ENCODE measurements around the gene UBR3.

The UBR3 gene

DNA sequence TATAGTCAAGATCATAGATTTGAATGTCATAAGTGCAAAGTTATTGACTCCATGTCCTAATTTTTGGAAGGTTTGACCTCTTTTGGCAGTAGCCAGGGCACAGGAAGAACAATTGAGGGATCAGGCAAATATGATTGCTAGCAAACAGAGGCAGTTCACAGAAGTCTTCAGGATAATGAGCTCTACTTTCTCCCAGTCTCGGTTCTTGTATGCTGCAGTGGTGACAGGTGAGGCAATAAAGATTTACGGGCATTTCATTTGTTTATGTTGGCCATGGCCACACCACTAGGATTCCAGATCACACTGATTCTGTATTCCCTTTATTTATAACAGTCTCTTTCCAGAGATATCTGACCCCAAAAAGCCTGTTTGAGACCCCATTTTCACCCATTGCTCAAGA lies 137.5 kb downstream of the UBR3 start:
- Histone ChIP-seq H3K27ac (replicated peaks) (no peak overlapping the region), H3K27me3 (ENCODE audit: insufficient read depth, poor library complexity, severe bottlenecking) (no peaks in the 10 kb centered on the region), H3K4me3 (replicated peaks; ENCODE audit: insufficient read depth, low read length) (no peak overlapping the region)
- no peak for DNase-seq (ENCODE audit: low read depth in 1 of 2, low spot score in 1 of 2)
- TF ChIP-seq, protein P1, sequence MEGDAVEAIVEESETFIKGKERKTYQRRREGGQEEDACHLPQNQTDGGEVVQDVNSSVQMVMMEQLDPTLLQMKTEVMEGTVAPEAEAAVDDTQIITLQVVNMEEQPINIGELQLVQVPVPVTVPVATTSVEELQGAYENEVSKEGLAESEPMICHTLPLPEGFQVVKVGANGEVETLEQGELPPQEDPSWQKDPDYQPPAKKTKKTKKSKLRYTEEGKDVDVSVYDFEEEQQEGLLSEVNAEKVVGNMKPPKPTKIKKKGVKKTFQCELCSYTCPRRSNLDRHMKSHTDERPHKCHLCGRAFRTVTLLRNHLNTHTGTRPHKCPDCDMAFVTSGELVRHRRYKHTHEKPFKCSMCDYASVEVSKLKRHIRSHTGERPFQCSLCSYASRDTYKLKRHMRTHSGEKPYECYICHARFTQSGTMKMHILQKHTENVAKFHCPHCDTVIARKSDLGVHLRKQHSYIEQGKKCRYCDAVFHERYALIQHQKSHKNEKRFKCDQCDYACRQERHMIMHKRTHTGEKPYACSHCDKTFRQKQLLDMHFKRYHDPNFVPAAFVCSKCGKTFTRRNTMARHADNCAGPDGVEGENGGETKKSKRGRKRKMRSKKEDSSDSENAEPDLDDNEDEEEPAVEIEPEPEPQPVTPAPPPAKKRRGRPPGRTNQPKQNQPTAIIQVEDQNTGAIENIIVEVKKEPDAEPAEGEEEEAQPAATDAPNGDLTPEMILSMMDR (IDR thresholded peaks at IDR 0.05; ENCODE audit: insufficient read depth, low read length): no peak
- TF ChIP-seq, protein P2, sequence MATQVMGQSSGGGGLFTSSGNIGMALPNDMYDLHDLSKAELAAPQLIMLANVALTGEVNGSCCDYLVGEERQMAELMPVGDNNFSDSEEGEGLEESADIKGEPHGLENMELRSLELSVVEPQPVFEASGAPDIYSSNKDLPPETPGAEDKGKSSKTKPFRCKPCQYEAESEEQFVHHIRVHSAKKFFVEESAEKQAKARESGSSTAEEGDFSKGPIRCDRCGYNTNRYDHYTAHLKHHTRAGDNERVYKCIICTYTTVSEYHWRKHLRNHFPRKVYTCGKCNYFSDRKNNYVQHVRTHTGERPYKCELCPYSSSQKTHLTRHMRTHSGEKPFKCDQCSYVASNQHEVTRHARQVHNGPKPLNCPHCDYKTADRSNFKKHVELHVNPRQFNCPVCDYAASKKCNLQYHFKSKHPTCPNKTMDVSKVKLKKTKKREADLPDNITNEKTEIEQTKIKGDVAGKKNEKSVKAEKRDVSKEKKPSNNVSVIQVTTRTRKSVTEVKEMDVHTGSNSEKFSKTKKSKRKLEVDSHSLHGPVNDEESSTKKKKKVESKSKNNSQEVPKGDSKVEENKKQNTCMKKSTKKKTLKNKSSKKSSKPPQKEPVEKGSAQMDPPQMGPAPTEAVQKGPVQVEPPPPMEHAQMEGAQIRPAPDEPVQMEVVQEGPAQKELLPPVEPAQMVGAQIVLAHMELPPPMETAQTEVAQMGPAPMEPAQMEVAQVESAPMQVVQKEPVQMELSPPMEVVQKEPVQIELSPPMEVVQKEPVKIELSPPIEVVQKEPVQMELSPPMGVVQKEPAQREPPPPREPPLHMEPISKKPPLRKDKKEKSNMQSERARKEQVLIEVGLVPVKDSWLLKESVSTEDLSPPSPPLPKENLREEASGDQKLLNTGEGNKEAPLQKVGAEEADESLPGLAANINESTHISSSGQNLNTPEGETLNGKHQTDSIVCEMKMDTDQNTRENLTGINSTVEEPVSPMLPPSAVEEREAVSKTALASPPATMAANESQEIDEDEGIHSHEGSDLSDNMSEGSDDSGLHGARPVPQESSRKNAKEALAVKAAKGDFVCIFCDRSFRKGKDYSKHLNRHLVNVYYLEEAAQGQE (IDR thresholded peaks at IDR 0.05; ENCODE audit: insufficient replicate concordance, low read depth): no peak
- TF ChIP-seq SPI1 (IDR thresholded peaks at IDR 0.05; ENCODE audit: borderline replicate concordance, low read depth) (no peak), POLR2AphosphoS5 (IDR thresholded peaks at IDR 0.05; ENCODE audit: low read depth) (no peak), GABPA (IDR thresholded peaks at IDR 0.05; ENCODE audit: low read depth) (no peak)

DNA sequence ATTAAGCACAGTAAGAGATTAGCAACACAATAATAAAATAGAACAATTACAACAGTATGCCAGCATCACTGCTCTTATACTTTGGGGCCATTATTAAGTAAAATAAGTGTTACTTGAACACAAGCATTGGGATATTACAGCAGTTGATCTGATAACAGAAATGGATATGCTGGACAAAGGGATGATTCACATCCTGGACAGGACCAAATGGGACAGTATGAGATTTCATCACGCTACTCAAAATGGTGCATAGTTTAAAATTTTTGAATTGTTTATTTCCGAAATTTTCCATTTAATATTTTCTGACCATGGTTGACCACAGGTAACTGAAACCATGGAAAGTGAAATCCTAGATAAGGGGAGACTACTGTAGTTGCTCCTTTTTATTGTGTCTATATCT lies 138.2 kb downstream of the UBR3 start:
- no peak for DNase-seq (ENCODE audit: low read depth in 1 of 2, low spot score in 1 of 2)
- no peak overlapping the region for H3K27ac ChIP-seq (replicated peaks)
- H3K4me3 ChIP-seq (replicated peaks; ENCODE audit: insufficient read depth, low read length): no peak overlapping the region
- TF ChIP-seq GABPA (IDR thresholded peaks at IDR 0.05; ENCODE audit: low read depth) (no peak), SPI1 (IDR thresholded peaks at IDR 0.05; ENCODE audit: borderline replicate concordance, low read depth) (no peak), POLR2AphosphoS5 (IDR thresholded peaks at IDR 0.05; ENCODE audit: low read depth) (no peak)
- TF ChIP-seq, protein P1 (IDR thresholded peaks at IDR 0.05; ENCODE audit: insufficient read depth, low read length): no peak
- TF ChIP-seq, protein P2 (IDR thresholded peaks at IDR 0.05; ENCODE audit: insufficient replicate concordance, low read depth): no peak
- no peaks in the 10 kb centered on the region for H3K27me3 ChIP-seq (ENCODE audit: insufficient read depth, poor library complexity, severe bottlenecking)

DNA sequence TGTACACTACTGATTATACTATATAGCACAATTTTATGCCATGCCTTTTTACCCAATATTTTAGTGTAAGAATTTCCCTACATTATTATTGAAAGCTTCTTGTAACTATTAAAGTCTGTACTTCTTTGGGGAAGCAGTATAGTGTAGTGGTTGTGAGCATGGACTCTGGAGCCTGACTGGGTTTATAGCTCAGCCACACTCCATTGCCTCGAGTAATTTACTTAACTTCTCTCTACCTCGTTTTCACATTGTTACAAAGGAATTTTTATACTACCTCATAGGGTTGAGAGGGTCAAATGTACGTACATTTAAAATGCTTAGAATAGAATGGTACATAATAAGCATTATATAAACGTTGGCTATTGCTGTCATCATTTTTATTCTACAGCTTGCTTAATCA lies 139.2 kb downstream of the UBR3 start:
- Histone ChIP-seq H3K27me3 (ENCODE audit: insufficient read depth, poor library complexity, severe bottlenecking) (no peaks in the 10 kb centered on the region), H3K27ac (replicated peaks) (no peak overlapping the region), H3K4me3 (replicated peaks; ENCODE audit: insufficient read depth, low read length) (no peak overlapping the region)
- no peak for TF ChIP-seq GABPA (IDR thresholded peaks at IDR 0.05; ENCODE audit: low read depth)
- no peak for TF ChIP-seq POLR2AphosphoS5 (IDR thresholded peaks at IDR 0.05; ENCODE audit: low read depth)
- TF ChIP-seq SPI1 (IDR thresholded peaks at IDR 0.05; ENCODE audit: borderline replicate concordance, low read depth): no peak
- TF ChIP-seq, protein P2 (IDR thresholded peaks at IDR 0.05; ENCODE audit: insufficient replicate concordance, low read depth): no peak
- TF ChIP-seq, protein P1 (IDR thresholded peaks at IDR 0.05; ENCODE audit: insufficient read depth, low read length): no peak
- no peak for DNase-seq (ENCODE audit: low read depth in 1 of 2, low spot score in 1 of 2)

Data from HL-60 (cell line).